Tibial nerve (tissue), 4 donors: ENCODE results near the gene PRDM11.

ENCODE experiments used
- CTCF ChIP-seq, 5 experiments: fragments of 200-600 bp in 3 of 5; fragments of 450-650 bp in 2 of 5; sonication (generic) in 3 of 5; IDR thresholded peaks; one replicate each; pipeline ENCODE4 v1.5.1; 2016 to 2019; ENCODE audit warnings: antibody characterized with exemption in 5 of 5, mild to moderate bottlenecking in 3 of 5, moderate library complexity in 2 of 5
- EP300 ChIP-seq, 2 donors: sonication (generic); formaldehyde crosslinking; IDR thresholded peaks; one replicate each; pipeline ENCODE4 v1.6.1; 2017; ENCODE audit warnings: antibody characterized with exemption in 2 of 2, mild to moderate bottlenecking in 1 of 2
- POLR2A ChIP-seq, 2 donors: fragments of 450-650 bp; IDR thresholded peaks; one replicate each; pipeline ENCODE4 v1.6.1; 2017; ENCODE audit warnings: antibody characterized with exemption in 2 of 2, mild to moderate bottlenecking in 2 of 2, moderate library complexity in 2 of 2

DNA sequence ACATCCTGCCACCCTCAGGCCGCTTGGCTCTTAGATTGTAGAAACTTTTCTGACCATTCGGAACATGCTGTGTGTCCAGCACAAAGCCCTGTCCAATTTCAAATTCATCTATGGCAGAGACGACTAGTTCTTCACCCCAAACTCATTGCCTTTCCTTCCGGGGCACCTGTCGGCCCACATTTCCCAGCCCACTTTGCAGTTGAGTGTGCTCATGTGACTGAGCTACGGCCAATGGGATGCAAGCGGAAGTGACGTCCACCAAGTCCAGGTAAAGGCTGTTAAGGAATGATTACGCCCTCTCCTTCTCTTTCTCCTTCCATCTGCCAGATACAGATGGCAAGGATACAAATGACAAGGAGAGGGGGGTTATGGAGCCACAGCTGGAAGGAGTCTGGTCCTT, 107.2 kb downstream of the PRDM11 start:
- no peak for TF ChIP-seq CTCF (IDR thresholded peaks at IDR 0.05)
- no peak for TF ChIP-seq POLR2A (IDR thresholded peaks at IDR 0.05)
- no peak for TF ChIP-seq EP300 (IDR thresholded peaks at IDR 0.05)
